Measurements from ENCODE around the gene GATA5. TPM values are rescaled to one million over a fixed set of nuclear protein-coding genes. Genes with fewer than 3 reads are reported as not detected.

GATA5 gene
- total RNA-seq, 1 experiment from 2014 or later: not detected

DNA sequence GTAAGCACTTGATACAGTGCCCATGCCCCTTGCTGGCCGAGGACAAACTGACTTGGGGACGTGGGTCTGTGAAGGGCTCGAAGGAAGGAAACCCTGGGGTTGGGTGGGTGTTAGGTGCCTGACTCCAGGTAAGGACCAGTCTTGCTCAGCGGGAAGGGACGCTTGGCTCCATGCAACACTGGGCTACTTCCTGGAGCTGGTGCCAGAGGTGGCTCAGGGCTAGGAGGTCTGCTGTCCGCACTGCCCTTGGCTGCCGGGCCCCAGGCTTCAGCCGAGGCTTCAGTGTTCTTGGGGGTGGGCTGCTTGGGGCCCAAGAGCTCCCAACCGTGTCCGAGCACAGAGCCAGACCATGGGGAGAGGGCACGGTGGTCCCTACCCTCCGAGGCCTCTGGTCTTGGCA lies 5.3 kb downstream of the GATA5 start (continued):
- TF ChIP-seq POLR2AphosphoS5 (IDR thresholded peaks at IDR 0.05; ENCODE audit: low read depth, low read length) (no peak), FOSL1 (IDR thresholded peaks at IDR 0.05; ENCODE audit: low read depth) (no peak), CEBPB (IDR thresholded peaks at IDR 0.05; ENCODE audit: low read depth) (no peak), EZH2 (IDR thresholded peaks at IDR 0.05) (no peak), TCF7L2 (IDR thresholded peaks at IDR 0.05; ENCODE audit: borderline replicate concordance, extremely low read depth, insufficient read depth, insufficient read length) (no peak), ZFX (IDR thresholded peaks at IDR 0.05) (no peak), YY1 (IDR thresholded peaks at IDR 0.05; ENCODE audit: extremely low read depth, insufficient replicate concordance, low read depth, low read length) (no peak), JUND (IDR thresholded peaks at IDR 0.05) (no peak)
- TF ChIP-seq, protein P1, sequence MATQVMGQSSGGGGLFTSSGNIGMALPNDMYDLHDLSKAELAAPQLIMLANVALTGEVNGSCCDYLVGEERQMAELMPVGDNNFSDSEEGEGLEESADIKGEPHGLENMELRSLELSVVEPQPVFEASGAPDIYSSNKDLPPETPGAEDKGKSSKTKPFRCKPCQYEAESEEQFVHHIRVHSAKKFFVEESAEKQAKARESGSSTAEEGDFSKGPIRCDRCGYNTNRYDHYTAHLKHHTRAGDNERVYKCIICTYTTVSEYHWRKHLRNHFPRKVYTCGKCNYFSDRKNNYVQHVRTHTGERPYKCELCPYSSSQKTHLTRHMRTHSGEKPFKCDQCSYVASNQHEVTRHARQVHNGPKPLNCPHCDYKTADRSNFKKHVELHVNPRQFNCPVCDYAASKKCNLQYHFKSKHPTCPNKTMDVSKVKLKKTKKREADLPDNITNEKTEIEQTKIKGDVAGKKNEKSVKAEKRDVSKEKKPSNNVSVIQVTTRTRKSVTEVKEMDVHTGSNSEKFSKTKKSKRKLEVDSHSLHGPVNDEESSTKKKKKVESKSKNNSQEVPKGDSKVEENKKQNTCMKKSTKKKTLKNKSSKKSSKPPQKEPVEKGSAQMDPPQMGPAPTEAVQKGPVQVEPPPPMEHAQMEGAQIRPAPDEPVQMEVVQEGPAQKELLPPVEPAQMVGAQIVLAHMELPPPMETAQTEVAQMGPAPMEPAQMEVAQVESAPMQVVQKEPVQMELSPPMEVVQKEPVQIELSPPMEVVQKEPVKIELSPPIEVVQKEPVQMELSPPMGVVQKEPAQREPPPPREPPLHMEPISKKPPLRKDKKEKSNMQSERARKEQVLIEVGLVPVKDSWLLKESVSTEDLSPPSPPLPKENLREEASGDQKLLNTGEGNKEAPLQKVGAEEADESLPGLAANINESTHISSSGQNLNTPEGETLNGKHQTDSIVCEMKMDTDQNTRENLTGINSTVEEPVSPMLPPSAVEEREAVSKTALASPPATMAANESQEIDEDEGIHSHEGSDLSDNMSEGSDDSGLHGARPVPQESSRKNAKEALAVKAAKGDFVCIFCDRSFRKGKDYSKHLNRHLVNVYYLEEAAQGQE (IDR thresholded peaks at IDR 0.05; ENCODE audit: low read depth): no peak

DNA sequence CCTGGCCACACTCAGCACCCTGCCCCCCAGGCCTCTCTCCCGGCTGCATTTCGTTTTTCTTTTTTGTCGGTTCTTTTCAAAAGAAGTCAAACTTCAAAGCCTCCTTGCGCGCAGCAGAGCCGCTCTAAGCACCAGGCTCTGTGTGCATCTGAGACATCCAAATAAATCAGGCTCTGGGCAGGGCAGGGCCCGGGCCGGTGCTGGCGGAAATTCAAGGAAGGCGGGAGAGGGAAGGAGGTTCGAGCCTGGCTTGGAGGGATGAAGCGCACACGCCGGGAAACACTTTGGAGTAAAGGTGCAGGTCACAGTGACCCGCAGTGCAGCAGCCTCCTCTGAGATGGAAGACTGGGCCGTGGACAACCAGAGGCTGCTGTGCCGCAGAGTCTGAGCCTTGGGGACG lies 5.8 kb downstream of the GATA5 start:
- BruUV-seq (replicated peaks): no TSS peak
- Histone ChIP-seq H3K4me2 (ENCODE audit: low read length) (no peak overlapping the region), H2AFZ (ENCODE audit: low read depth, low read length, poor library complexity, severe bottlenecking) (no peak overlapping the region), H3K79me2 (ENCODE audit: insufficient read depth, low read length) (no peaks in the 10 kb centered on the region), H3K9me2 (ENCODE audit: insufficient read depth) (no peaks in the 10 kb centered on the region), H3K27ac (ENCODE audit: low read depth, low read length) (no peak overlapping the region), H4K20me1 (ENCODE audit: insufficient read depth) (no peaks in the 10 kb centered on the region), H3K9ac (ENCODE audit: low read length) (no peak overlapping the region), H3K4me3 (replicated peaks in 1 of 2; ENCODE audit: low read depth in 1 of 2, low read length in 2 of 2) (no peak overlapping the region), H3K36me3 (ENCODE audit: control insufficient read depth in 1 of 2, insufficient read depth in 2 of 2, low read length in 2 of 2) (no peaks in the 10 kb centered on the region), H3K4me1 (ENCODE audit: control insufficient read depth in 1 of 2, insufficient read depth in 2 of 2, low read length in 2 of 2) (no peaks in the 10 kb centered on the region), H3K27me3 (ENCODE audit: insufficient read depth, low read length) (no peaks in the 10 kb centered on the region), H3K9me3 (ENCODE audit: control insufficient read depth in 1 of 2, insufficient read depth in 1 of 2, low read depth in 1 of 2, low read length in 2 of 2) (no peaks in the 10 kb centered on the region)
- ChIA-PET CTCF (no interaction called here), POLR2A (no interaction called here), RAD21 (ENCODE audit: low non-redundant PET in 1 of 2, low total read pairs in 2 of 2, uncharacterized antibody in 2 of 2, unreplicated experiment in 2 of 2) (no interaction called here)
- DNase-seq (ENCODE audit: low read depth, low spot score) (no peak), ATAC-seq (no peak)
- TF ChIP-seq SIN3A (IDR thresholded peaks at IDR 0.05; ENCODE audit: low read depth) (no peak), SP1 (IDR thresholded peaks at IDR 0.05; ENCODE audit: low read depth) (no peak), EZH2 (IDR thresholded peaks at IDR 0.05) (no peak), ZFX (IDR thresholded peaks at IDR 0.05) (no peak), EGR1 (IDR thresholded peaks at IDR 0.05; ENCODE audit: low read depth) (no peak)
- TF ChIP-seq, protein P2, sequence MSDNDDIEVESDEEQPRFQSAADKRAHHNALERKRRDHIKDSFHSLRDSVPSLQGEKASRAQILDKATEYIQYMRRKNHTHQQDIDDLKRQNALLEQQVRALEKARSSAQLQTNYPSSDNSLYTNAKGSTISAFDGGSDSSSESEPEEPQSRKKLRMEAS (IDR thresholded peaks at IDR 0.05): no peak
- TF ChIP-seq, protein P3, sequence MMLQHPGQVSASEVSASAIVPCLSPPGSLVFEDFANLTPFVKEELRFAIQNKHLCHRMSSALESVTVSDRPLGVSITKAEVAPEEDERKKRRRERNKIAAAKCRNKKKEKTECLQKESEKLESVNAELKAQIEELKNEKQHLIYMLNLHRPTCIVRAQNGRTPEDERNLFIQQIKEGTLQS (IDR thresholded peaks at IDR 0.05): no peak
- intact Hi-C loops (cut with micrococcal nuclease): no loop called here
